Measurements from ENCODE around the gene CEP350.

The CEP350 gene

DNA sequence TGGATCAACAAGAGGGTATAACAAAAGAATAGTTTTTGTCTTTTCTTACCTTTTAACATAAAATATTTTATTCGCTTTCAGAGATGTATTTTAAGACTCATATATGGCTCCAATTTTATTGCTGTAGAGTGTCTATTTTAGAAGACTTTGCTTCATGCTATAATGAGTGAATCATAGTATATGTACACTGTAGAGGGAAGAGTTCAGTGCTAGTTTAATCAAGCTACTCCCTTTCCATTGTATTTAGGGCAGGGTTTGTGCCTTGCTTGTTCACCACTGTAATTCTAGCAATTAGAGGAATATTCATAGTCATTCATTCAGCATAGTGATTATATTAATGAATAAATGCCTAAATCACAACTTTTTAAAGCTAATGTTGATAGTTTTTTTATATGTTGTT, 78.8 kb downstream of the CEP350 start:
- Mint-ChIP-seq H3K27me3 (ENCODE audit: low read depth, poor library complexity) (no peaks in the 10 kb centered on the region), H3K9me3 (no peaks in the 10 kb centered on the region), H3K36me3 (ENCODE audit: low read depth) (peaks cover 50% of the 10 kb centered on the region), H3K27ac (no peak overlapping the region), H3K4me1 (no peaks in the 10 kb centered on the region), H3K4me3 (no peak overlapping the region)
- DNase-seq, result no peak
- no peak for TF ChIP-seq CTCF (IDR thresholded peaks at IDR 0.05)

DNA sequence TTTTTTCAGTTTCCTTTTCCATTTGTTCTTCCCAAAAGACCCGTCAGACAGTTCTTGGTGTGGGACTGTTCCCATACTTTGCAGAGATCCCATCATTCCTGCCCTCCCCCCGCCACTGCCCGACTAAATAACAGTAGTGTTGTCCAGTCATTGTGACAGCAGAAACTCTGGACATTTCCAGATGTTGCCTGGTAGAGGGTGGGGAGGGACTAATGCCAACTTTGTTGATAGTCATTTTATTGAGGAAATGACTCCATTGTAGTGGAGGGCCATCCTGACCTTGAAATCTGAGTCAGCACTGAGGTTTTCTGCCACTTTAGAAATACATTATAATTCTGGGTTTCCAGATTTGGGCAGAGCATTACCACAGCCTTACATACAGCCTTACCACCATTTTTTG, 85.4 kb downstream of the CEP350 start:
- no peak overlapping the region for H3K27ac Mint-ChIP-seq
- peaks cover 70% of the 10 kb centered on the region for H3K36me3 Mint-ChIP-seq (ENCODE audit: low read depth)
- H3K4me3 Mint-ChIP-seq, result no peak overlapping the region
- no peaks in the 10 kb centered on the region for H3K9me3 Mint-ChIP-seq
- H3K4me1 Mint-ChIP-seq, result no peaks in the 10 kb centered on the region
- no peak for TF ChIP-seq CTCF (IDR thresholded peaks at IDR 0.05)
- no peak for DNase-seq
- no peaks in the 10 kb centered on the region for H3K27me3 Mint-ChIP-seq (ENCODE audit: low read depth, poor library complexity)

GRCh38 chr1:180041582-180041981, 87.0 kb downstream of the CEP350 start:
- no peaks in the 10 kb centered on the region for H3K9me3 Mint-ChIP-seq
- DNase-seq, result no peak
- no peak overlapping the region for H3K4me3 Mint-ChIP-seq
- no peak overlapping the region for H3K27ac Mint-ChIP-seq
- H3K4me1 Mint-ChIP-seq, result no peaks in the 10 kb centered on the region
- peaks cover 70% of the 10 kb centered on the region for H3K36me3 Mint-ChIP-seq (ENCODE audit: low read depth)
- H3K27me3 Mint-ChIP-seq (ENCODE audit: low read depth, poor library complexity), result no peaks in the 10 kb centered on the region
- TF ChIP-seq CTCF (IDR thresholded peaks at IDR 0.05), result no peak

- Mint-ChIP-seq H3K27me3 (ENCODE audit: low read depth, poor library complexity) (no peaks in the 10 kb centered on the region), H3K4me3 (no peak overlapping the region), H3K4me1 (no peaks in the 10 kb centered on the region), H3K9me3 (no peaks in the 10 kb centered on the region), H3K36me3 (ENCODE audit: low read depth) (peaks cover 72% of the 10 kb centered on the region), H3K27ac (no peak overlapping the region)
- no peak for TF ChIP-seq CTCF (IDR thresholded peaks at IDR 0.05)
- DNase-seq, result no peak
Observed at GRCh38 chr1:180042988-180043622, 88.5 kb downstream of the CEP350 start.

DNA sequence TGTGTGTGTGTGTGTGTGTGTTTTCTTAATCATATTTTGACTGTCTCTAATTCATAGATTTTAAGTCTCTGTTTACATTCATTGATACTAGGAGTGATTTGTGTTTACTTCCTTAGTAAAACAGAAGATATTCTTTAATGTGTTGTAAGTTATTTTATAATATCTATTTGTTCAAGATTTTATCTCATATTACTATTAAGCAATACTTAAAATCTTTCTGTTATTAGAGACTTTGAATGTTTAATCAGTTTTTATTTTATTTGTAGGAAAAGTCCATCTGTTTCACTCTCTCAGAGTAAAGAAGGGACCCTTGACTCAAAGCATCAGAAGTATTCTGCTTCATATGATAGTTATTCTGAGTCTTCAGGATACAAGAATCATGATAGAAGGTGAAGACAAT, 89.2 kb downstream of the CEP350 start:
- no peaks in the 10 kb centered on the region for H3K27me3 Mint-ChIP-seq (ENCODE audit: low read depth, poor library complexity)
- no peaks in the 10 kb centered on the region for H3K4me1 Mint-ChIP-seq
- H3K27ac Mint-ChIP-seq, result no peak overlapping the region
- H3K9me3 Mint-ChIP-seq, result no peaks in the 10 kb centered on the region
- H3K36me3 Mint-ChIP-seq (ENCODE audit: low read depth), result peaks cover 72% of the 10 kb centered on the region
- H3K4me3 Mint-ChIP-seq, result no peak overlapping the region
- TF ChIP-seq CTCF (IDR thresholded peaks at IDR 0.05), result no peak
- no peak for DNase-seq

DNA sequence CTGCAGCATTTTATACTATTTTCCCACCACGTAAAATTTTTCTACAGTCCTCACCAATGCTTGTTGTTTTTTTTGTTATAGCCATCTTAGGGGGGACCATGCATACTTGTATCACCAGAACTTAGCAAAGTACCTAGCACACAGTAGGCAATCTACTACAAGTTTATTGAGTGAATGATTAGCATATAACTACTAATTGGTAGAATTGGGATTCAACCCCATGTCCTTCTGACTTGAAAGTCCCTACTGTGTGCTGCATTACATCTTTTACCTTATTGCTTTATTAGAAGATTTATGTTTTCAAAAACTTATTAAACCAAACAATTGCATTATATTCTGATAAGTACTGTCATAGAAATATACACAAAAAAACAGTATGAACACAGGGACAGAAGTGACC, 92.1 kb downstream of the CEP350 start:
- Mint-ChIP-seq H3K4me3 (no peak overlapping the region), H3K27ac (no peak overlapping the region), H3K27me3 (ENCODE audit: low read depth, poor library complexity) (no peaks in the 10 kb centered on the region), H3K9me3 (no peaks in the 10 kb centered on the region), H3K4me1 (no peaks in the 10 kb centered on the region), H3K36me3 (ENCODE audit: low read depth) (peaks cover 88% of the 10 kb centered on the region)
- TF ChIP-seq CTCF (IDR thresholded peaks at IDR 0.05), result no peak
- DNase-seq, result no peak

Data from nephron progenitor cell (in vitro differentiated cells).